IMR-90 (cell line): ENCODE measurements around the gene PSMC6. TPM values are rescaled to one million over a fixed set of nuclear protein-coding genes. Genes with fewer than 3 reads are reported as not detected.

Source experiments
- ATAC-seq: fragments of 200-7000 bp; cut with Tn5 transposase; 2 replicates; pipeline ENCODE4 v1.9.1; 2020; ENCODE audit warnings: low read depth, mild to moderate bottlenecking, moderate library complexity
- BruUV-seq: library from RNA; stranded (reverse); fragments of 400-500 nt; replicated peaks from 2 replicates; lab custom pipeline; 2021; lab: Mats Ljungman, UMichigan
- CTCF ChIA-PET: fragments of 300-600 bp; formaldehyde crosslinking; extraction: SDS; loops from one replicate; lab custom pipeline; 2021; ENCODE audit warnings: antibody characterized with exemption; lab: Yijun Ruan, JAX
- POLR2A ChIA-PET: fragments of 300-600 bp; sonication (Branson Sonifier 250); formaldehyde crosslinking; loops from one replicate; lab custom pipeline; 2022; ENCODE audit warnings: antibody characterized with exemption; ENCODE audit not compliant: unreplicated experiment; lab: Charles Lee
- DNase-seq: peaks from one replicate; pipeline ENCODE4 v3.0.0; 2013
- H2AFZ ChIP-seq: replicated peaks from 2 replicates; pipeline ENCODE3; 2013; ENCODE audit warnings: low read length, mild to moderate bottlenecking; ENCODE audit not compliant: poor library complexity
- H2AK5ac ChIP-seq: 2 replicates; pipeline ENCODE4 v1.6.1; 2013; ENCODE audit warnings: low read depth, low read length, inconsistent platforms
- H2AK9ac ChIP-seq: replicated peaks from 2 replicates; pipeline ENCODE3; 2013; ENCODE audit warnings: mild to moderate bottlenecking, low read depth, low read length, moderate library complexity; ENCODE audit not compliant: poor library complexity
- H2BK120ac ChIP-seq: 2 replicates; pipeline ENCODE4 v1.6.1; 2013; ENCODE audit warnings: low read depth, low read length, inconsistent platforms
- H2BK15ac ChIP-seq: 3 replicates; pipeline ENCODE4 v1.6.1; 2013; ENCODE audit warnings: low read depth, low read length, inconsistent platforms
- H2BK20ac ChIP-seq: 2 replicates; pipeline ENCODE4 v1.6.1; 2013; ENCODE audit warnings: low read depth, mild to moderate bottlenecking, inconsistent platforms, low read length, moderate library complexity
- H2BK5ac ChIP-seq: 2 replicates; pipeline ENCODE4 v1.6.1; 2013; ENCODE audit warnings: mild to moderate bottlenecking, low read depth, low read length, inconsistent platforms; ENCODE audit not compliant: poor library complexity, severe bottlenecking
- H3K14ac ChIP-seq: replicated peaks from 2 replicates; pipeline ENCODE4 v1.6.1; 2013; ENCODE audit warnings: low read depth, low read length, inconsistent platforms
- H3K18ac ChIP-seq: 2 replicates; pipeline ENCODE4 v1.6.1; 2013; ENCODE audit warnings: low read depth, low read length, control low read depth
- H3K23ac ChIP-seq: 2 replicates; pipeline ENCODE4 v1.6.1; 2013; ENCODE audit warnings: low read depth, low read length, inconsistent platforms
- H3K27ac ChIP-seq: 2 replicates; pipeline ENCODE4 v1.5.1; 2013; ENCODE audit warnings: mild to moderate bottlenecking, control low read depth, low read length; ENCODE audit not compliant: insufficient read depth
- H3K27me3 ChIP-seq: 2 replicates; pipeline ENCODE4 v1.6.1; 2013; ENCODE audit warnings: low read length; ENCODE audit not compliant: control insufficient read depth, insufficient read depth
- H3K36me3 ChIP-seq: 2 replicates; pipeline ENCODE4 v1.6.1; 2013; ENCODE audit warnings: low read length, mixed read lengths; ENCODE audit not compliant: control insufficient read depth, insufficient read depth
- H3K4ac ChIP-seq: 2 replicates; pipeline ENCODE4 v1.6.1; 2013; ENCODE audit warnings: low read depth, low read length, inconsistent platforms
- H3K4me1 ChIP-seq: 2 replicates; pipeline ENCODE4 v1.6.1; 2013; ENCODE audit warnings: low read length, mixed read lengths; ENCODE audit not compliant: control insufficient read depth, insufficient read depth
- H3K4me2 ChIP-seq: 2 replicates; pipeline ENCODE4 v1.6.1; 2013; ENCODE audit warnings: low read depth, mild to moderate bottlenecking, control low read depth, low read length, moderate library complexity
- H3K4me3 ChIP-seq: 2 replicates; pipeline ENCODE4 v1.5.1; 2013; ENCODE audit warnings: low read depth, mild to moderate bottlenecking, control low read depth, low read length, moderate library complexity; ENCODE audit not compliant: insufficient read depth
- H3K56ac ChIP-seq: 2 replicates; pipeline ENCODE4 v1.6.1; 2013; ENCODE audit warnings: low read length, inconsistent platforms; ENCODE audit not compliant: insufficient read depth; ENCODE audit errors: extremely low read depth
- H3K79me1 ChIP-seq, 2 experiments: 2 replicates each; pipeline ENCODE4 v1.6.1; 2013; ENCODE audit warnings: low read length in 2 of 2, inconsistent platforms in 1 of 2, low read depth in 1 of 2
- H3K9ac ChIP-seq: 2 replicates; pipeline ENCODE4 v1.6.1; 2013; ENCODE audit warnings: low read depth, low read length, control low read depth
- H3K9me1 ChIP-seq: 2 replicates; pipeline ENCODE4 v1.6.1; 2013; ENCODE audit warnings: low read length, inconsistent platforms; ENCODE audit not compliant: insufficient read depth
- H3K9me3 ChIP-seq: 2 replicates; pipeline ENCODE4 v1.6.1; 2013; ENCODE audit warnings: low read length; ENCODE audit not compliant: control insufficient read depth, insufficient read depth
- H4K20me1 ChIP-seq: 2 replicates; pipeline ENCODE4 v1.6.1; 2013; ENCODE audit warnings: low read length, inconsistent platforms; ENCODE audit not compliant: insufficient read depth
- H4K5ac ChIP-seq: 2 replicates; pipeline ENCODE4 v1.6.1; 2013; ENCODE audit warnings: mild to moderate bottlenecking, low read depth, low read length, control low read depth
- H4K8ac ChIP-seq, 2 experiments: 2 replicates each; pipeline ENCODE4 v1.6.1; 2013; ENCODE audit warnings: low read depth in 2 of 2, low read length in 2 of 2, control low read depth in 1 of 2, inconsistent platforms in 1 of 2
- H4K91ac ChIP-seq: 2 replicates; pipeline ENCODE4 v1.6.1; 2013; ENCODE audit warnings: low read depth, low read length, inconsistent platforms; ENCODE audit not compliant: insufficient read depth
- NFE2L2 ChIP-seq: fragments of 150-350 bp; IDR thresholded peaks from 2 replicates; pipeline ENCODE4 v1.6.1; 2016; ENCODE audit warnings: low read depth, mild to moderate bottlenecking, low read length
- RCOR1 ChIP-seq: IDR thresholded peaks from 2 replicates; pipeline ENCODE4 v1.6.1; 2012; ENCODE audit warnings: mild to moderate bottlenecking, low read length, improper control_type of control experiment; ENCODE audit not compliant: insufficient replicate concordance
- WGBS, 2 experiments: methylation state at CpG; one replicate each; pipeline versions ENCODE4 v1.1.5 to v1.1.7; 2013; ENCODE audit warnings: missing lambda C conversion rate in 2 of 2; ENCODE audit not compliant: insufficient read length in 1 of 2; ENCODE audit errors: extremely low coverage in 2 of 2; 5-methylcytosine and 5-hydroxymethylcytosine counted together
- dilution Hi-C: fragments of 300-500 bp; cut with HindIII; formaldehyde crosslinking; loops from one replicate; pipeline ENCODE4 v1.14.3; 2018; ENCODE audit warnings: low sequenced_read_pairs; ENCODE audit not compliant: unreplicated experiment
- in situ Hi-C: fragments of 300-500 bp; cut with MboI; formaldehyde crosslinking; loops from 3 replicates; pipeline ENCODE4 v1.14.3; 2019; ENCODE audit warnings: low sequenced_read_pairs, inconsistent platforms, mixed read lengths
- intact Hi-C: fragments of 100-400 bp; cut with micrococcal nuclease; formaldehyde crosslinking; loops from 2 replicates; pipeline ENCODE4 v1.10.0; 2022
- polyA plus RNA-seq, 3 experiments: library from polyadenylated mRNA; depleted of rRNA; stranded (reverse); fragments of >200 nt; gene quantifications; 2 replicates each; pipeline ENCODE4 v1.2.3, GENCODE V29; 2012; ENCODE audit warnings: low replicate concordance in 1 of 3
- total RNA-seq: library from RNA; depleted of rRNA; stranded (reverse); fragments of >200 nt; gene quantifications from 2 replicates; pipeline ENCODE4 v1.2.3, GENCODE V29; 2012

The PSMC6 gene
- total and polyA plus RNA-seq, 2 of the 4 experiments (the other 2 are of a cell fraction) = 62.9 to 85.4 TPM

DNA sequence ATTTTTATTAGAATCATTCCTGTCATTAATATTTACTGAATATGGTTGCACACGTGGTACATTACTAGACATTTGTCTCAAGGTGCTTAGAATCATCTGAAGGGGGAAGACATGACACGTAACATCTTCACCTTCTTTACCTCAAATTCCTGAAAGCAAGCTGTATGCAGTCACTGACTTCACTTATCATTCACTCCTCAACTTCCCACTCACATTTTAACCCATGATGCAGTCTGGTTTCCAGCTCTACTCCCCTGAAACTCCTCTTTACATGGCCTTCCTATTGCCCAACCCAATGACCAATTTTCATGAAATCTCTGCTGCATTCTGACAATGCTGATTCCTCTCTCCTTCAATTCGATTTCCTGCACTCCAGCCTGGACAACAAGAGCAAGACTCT is 5.8 kb upstream of the PSMC6 start:
- Histone ChIP-seq H3K4me1 (peaks cover under 1% of the 10 kb centered on the region), H2AK9ac (no peak overlapping the region), H2BK120ac (peak overlapping the region; percentile 76), H4K91ac (no peak overlapping the region; the same call in 1 of the 2 replicates), H3K9ac (no peak overlapping the region), H3K4me2 (no peak overlapping the region), H3K79me1 (no peaks in the 10 kb centered on the region), H2AFZ (peak overlapping the region; percentile 27), H2BK20ac (peak overlapping the region; percentile 59; the same call in 1 of the 2 replicates), H2BK15ac (no peak overlapping the region), H4K5ac (no peak overlapping the region), H3K4me3 (no peak overlapping the region), H3K14ac (peak overlapping the region; percentile 93), H4K8ac (peak overlapping the region in 1 of 2 experiments; percentile 54; a peak in 2 of 4 replicates), H3K27me3 (no peaks in the 10 kb centered on the region), H3K9me1 (peaks cover under 1% of the 10 kb centered on the region; the same call in 1 of the 2 replicates), H2BK5ac (no peak overlapping the region), H3K23ac (peak overlapping the region; percentile 91), H3K9me3 (no peaks in the 10 kb centered on the region), H3K27ac (no peak overlapping the region), H2AK5ac (0 out of 2 replicates have a peak overlapping the region, but pooled peaks have one; percentile 62), H3K4ac (peak overlapping the region; percentile 68; the same call in 1 of the 2 replicates), H3K36me3 (no peaks in the 10 kb centered on the region), H3K56ac (no peak overlapping the region), H3K18ac (no peak overlapping the region), H4K20me1 (no peaks in the 10 kb centered on the region)
- no CpG with 5 or more reads among the region's 3 CpGs for WGBS, 2 experiments
- BruUV-seq = no TSS peak
- ATAC-seq = no peak
- dilution Hi-C loops (no loop called here), intact Hi-C loops (no loop called here), in situ Hi-C loops (loop anchor here (25.0 kb wide), 1 partner anchor 689 kb away; no protein-coding TSS in a partner anchor)
- ChIA-PET POLR2A (no interaction called here), CTCF (interaction anchor here (1.1 kb wide), 1 partner anchor 22 kb away, joined by 4 read pairs; no protein-coding TSS in a partner anchor)
- peak; percentile 6 for DNase-seq
- no peak for TF ChIP-seq NFE2L2
- no peak for TF ChIP-seq RCOR1
